RWPE2 (cell line): ENCODE results near the gene C10orf120.

Source experiments
- ATAC-seq: fragments of 200-7000 bp; cut with Tn5 transposase; 3 replicates; pipeline ENCODE4 v1.9.1; 2021; ENCODE audit warnings: low read depth
- DNase-seq: peaks from one replicate; pipeline ENCODE4 v3.0.0-alpha.2; 2020; ENCODE audit warnings: low spot score
- H3K27ac ChIP-seq: fragments of 450-650 bp; 2 replicates; pipeline ENCODE4 v1.5.1; 2017; ENCODE audit warnings: mild to moderate bottlenecking; ENCODE audit not compliant: poor library complexity, severe bottlenecking
- H3K27me3 ChIP-seq: fragments of 250-450 bp; sonication (Bioruptor Pico); 2 replicates; pipeline ENCODE4 v1.5.1; 2021; ENCODE audit warnings: mild to moderate bottlenecking, moderate library complexity; ENCODE audit not compliant: insufficient read depth, poor library complexity, severe bottlenecking
- H3K36me3 ChIP-seq: fragments of 250-450 bp; sonication (Bioruptor Pico); 2 replicates; pipeline ENCODE4 v1.5.1; 2020; ENCODE audit warnings: low read depth, mild to moderate bottlenecking, moderate library complexity
- H3K4me1 ChIP-seq: fragments of 250-450 bp; sonication (Bioruptor Pico); 2 replicates; pipeline ENCODE4 v1.5.1; 2021; ENCODE audit warnings: mild to moderate bottlenecking, moderate library complexity; ENCODE audit not compliant: insufficient read depth, poor library complexity, severe bottlenecking
- H3K4me3 ChIP-seq: fragments of 250-450 bp; sonication (Bioruptor Pico); 2 replicates; pipeline ENCODE4 v1.5.1; 2021; ENCODE audit warnings: mild to moderate bottlenecking, moderate library complexity; ENCODE audit not compliant: severe bottlenecking
- H3K9me3 ChIP-seq: fragments of 250-450 bp; sonication (Bioruptor Pico); 2 replicates; pipeline ENCODE4 v1.5.1; 2021; ENCODE audit warnings: mild to moderate bottlenecking, moderate library complexity; ENCODE audit not compliant: severe bottlenecking
- TF ChIP-seq, protein P1 (sequence below): fragments of 450-650 bp; IDR thresholded peaks from one replicate; pipeline ENCODE4 v1.5.1; 2017; ENCODE audit warnings: mild to moderate bottlenecking, moderate library complexity; ENCODE audit not compliant: poor library complexity, severe bottlenecking

Gene C10orf120

DNA sequence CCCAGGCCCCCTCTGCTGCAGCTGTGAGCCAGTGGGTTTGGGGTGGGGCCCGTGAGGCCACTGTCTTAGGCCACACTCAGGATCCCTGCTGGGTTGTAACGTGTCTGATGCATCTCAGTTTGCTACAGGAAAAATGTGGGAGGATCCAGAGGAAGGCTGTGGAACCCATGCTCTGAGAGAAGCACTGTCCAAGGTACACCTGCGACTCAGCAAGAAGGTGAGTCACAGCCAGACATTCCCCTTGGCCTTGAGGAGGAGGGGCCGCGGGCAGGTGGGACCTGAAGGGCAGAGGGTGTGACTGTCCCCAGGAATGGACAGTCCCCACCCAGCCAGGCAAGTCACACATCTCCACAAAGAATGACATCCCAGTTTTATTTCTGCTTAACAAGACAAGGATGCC lies 27.8 kb upstream of the C10orf120 start:
- ATAC-seq (no peak), DNase-seq (no peak)
- H3K27ac ChIP-seq = no peak overlapping the region
- H3K27me3 ChIP-seq = peaks cover 3% of the 10 kb centered on the region
- TF ChIP-seq, protein P1, sequence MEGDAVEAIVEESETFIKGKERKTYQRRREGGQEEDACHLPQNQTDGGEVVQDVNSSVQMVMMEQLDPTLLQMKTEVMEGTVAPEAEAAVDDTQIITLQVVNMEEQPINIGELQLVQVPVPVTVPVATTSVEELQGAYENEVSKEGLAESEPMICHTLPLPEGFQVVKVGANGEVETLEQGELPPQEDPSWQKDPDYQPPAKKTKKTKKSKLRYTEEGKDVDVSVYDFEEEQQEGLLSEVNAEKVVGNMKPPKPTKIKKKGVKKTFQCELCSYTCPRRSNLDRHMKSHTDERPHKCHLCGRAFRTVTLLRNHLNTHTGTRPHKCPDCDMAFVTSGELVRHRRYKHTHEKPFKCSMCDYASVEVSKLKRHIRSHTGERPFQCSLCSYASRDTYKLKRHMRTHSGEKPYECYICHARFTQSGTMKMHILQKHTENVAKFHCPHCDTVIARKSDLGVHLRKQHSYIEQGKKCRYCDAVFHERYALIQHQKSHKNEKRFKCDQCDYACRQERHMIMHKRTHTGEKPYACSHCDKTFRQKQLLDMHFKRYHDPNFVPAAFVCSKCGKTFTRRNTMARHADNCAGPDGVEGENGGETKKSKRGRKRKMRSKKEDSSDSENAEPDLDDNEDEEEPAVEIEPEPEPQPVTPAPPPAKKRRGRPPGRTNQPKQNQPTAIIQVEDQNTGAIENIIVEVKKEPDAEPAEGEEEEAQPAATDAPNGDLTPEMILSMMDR = no peak
- no peaks in the 10 kb centered on the region for H3K9me3 ChIP-seq
- no peaks in the 10 kb centered on the region for H3K36me3 ChIP-seq
- no peaks in the 10 kb centered on the region for H3K4me1 ChIP-seq
- no peak overlapping the region for H3K4me3 ChIP-seq

DNA sequence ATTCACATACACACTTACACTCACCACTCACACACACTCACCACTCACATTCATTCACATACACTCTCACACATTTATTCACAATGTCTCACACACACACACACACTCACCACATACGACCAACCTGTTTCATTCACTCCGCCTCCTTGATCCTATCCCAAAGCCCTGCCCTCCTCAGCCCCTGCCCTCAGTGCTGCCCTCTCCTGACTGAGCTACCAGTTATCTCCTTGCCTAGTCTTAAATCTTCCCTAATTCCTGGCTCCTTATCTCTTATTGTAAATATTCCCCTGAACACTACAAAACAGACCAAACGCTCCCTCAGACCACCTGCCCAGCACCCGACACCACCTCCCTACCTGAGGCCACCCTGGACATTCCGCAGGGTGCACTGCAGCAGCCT lies 26.1 kb upstream of the C10orf120 start:
- no peaks in the 10 kb centered on the region for H3K9me3 ChIP-seq
- ATAC-seq = no peak
- no peak for DNase-seq
- no peak overlapping the region for H3K27ac ChIP-seq
- H3K36me3 ChIP-seq = no peaks in the 10 kb centered on the region
- H3K4me3 ChIP-seq = no peak overlapping the region
- no peaks in the 10 kb centered on the region for H3K4me1 ChIP-seq
- H3K27me3 ChIP-seq = peaks cover 13% of the 10 kb centered on the region
- TF ChIP-seq, protein P1 = no peak

DNA sequence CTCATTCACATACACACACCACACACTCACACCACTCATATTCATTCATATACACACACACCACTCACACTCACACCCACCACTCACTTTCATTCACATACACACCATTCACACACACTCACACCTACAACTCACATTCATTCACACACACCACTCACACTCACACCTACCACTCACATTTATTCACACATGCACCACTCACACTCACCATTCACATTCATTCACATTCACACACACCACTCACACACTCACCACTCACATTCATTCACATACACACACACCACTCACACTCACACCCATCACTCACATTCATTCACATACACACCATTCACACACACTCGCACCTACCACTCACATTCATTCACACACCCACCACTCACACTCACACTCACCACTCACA lies 25.4 kb upstream of the C10orf120 start:
- TF ChIP-seq, protein P1 = no peak
- peaks cover 16% of the 10 kb centered on the region for H3K27me3 ChIP-seq
- no peak for ATAC-seq

DNA sequence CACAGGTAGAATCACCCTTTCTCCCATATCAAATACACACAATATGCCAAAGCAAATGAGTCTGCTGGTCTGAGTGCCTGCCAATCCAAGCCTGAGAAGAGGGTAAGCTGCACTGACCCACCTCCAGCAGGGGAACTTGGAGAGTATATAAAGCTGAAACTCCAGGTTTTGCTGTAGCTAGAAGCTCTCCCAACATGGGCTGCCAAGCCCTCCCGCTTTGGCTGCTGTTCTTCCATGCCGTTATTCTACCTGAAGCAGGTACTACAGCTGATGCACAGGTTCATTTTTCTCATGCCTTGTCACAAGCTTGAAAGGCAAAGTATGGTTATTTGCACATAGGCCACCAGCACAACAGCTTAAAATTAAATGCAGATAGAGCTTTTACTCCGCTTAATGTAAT lies 21.5 kb upstream of the C10orf120 start:
- no peak overlapping the region for H3K4me3 ChIP-seq
- no peak overlapping the region for H3K27ac ChIP-seq
- TF ChIP-seq, protein P1 = no peak
- no peaks in the 10 kb centered on the region for H3K9me3 ChIP-seq
- H3K4me1 ChIP-seq = no peaks in the 10 kb centered on the region
- no peak for DNase-seq
- no peaks in the 10 kb centered on the region for H3K36me3 ChIP-seq
- no peak for ATAC-seq
- peaks cover 20% of the 10 kb centered on the region for H3K27me3 ChIP-seq

More for the DNA sequence above, 25.4 kb upstream of the C10orf120 start:
- H3K4me3 ChIP-seq = no peak overlapping the region
- no peak overlapping the region for H3K27ac ChIP-seq
- no peaks in the 10 kb centered on the region for H3K4me1 ChIP-seq
- no peak for DNase-seq
- no peaks in the 10 kb centered on the region for H3K9me3 ChIP-seq
- H3K36me3 ChIP-seq = no peaks in the 10 kb centered on the region

DNA sequence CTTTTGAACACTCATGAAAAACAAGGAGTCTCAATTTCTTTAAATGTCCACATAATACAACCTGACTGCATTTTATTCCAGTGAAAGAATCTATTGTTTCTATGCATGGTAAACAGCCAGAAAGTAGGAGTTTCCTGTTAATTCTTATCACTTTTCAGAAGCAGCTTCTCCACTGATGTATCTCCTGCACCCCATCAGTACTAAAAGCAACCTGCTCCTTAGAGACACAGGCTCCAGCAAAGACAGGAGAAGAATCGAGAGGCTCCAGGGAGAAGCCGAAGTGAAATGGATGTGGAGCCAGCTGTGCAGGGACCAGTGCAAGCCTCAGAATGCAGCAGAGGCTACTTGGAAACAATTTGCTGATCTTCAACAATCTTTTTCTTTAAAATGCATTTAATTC lies 16.4 kb upstream of the C10orf120 start:
- no peaks in the 10 kb centered on the region for H3K9me3 ChIP-seq
- DNase-seq (no peak), ATAC-seq (no peak)
- no peaks in the 10 kb centered on the region for H3K4me1 ChIP-seq
- H3K27ac ChIP-seq = no peak overlapping the region
- peaks cover 50% of the 10 kb centered on the region for H3K27me3 ChIP-seq
- H3K36me3 ChIP-seq = no peaks in the 10 kb centered on the region
- TF ChIP-seq, protein P1 = no peak
- H3K4me3 ChIP-seq = no peak overlapping the region
